ENCODE measurements around the gene DAZL. TPM values are rescaled to one million over a fixed set of nuclear protein-coding genes. Genes with fewer than 3 reads are reported as not detected.

Gene DAZL
- total RNA-seq, 4 donors from 2014 or later = not detected

DNA sequence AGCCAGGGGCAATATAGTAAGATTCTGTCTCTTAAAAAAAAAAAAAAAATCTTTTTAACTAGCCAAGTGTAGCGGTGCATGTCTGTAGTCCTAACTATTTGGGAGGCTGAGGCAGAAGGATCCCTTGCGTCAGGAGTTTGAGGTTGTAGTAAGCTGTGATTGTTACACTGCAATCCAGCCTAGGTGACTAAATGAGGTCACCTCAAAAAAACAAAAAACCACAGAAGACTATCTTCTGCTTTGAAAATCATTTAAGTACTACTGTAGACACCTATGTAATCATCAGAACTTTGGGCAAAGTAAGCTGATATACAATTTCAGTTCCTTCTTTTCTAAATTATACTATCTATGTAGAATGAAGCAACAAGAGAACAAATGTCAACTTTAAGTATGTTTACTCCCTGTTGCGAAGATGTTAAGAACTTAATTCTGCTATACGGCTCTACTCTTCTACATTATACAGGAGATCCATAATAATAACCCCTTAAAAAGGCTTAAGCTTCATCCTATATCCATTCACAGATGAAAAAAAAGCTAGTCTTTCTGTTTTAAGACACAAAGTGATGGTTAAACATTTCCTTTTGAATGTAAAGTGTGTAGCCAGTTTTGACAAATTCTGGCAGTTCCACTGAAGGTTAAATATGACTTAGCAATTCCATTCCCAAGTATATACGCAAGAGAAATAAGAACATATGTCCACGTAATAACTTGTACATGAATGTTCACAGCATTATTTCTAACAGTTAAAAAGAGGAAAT is 15.2 kb downstream of the DAZL start:
- Histone ChIP-seq H3K27ac (no peak overlapping the region), H3K36me3 (no peaks in the 10 kb centered on the region), H3K9me3 (no peaks in the 10 kb centered on the region), H3K4me1 (no peaks in the 10 kb centered on the region), H3K4me3 (no peak overlapping the region), H3K27me3 (no peaks in the 10 kb centered on the region)
- no peak for TF ChIP-seq POLR2A (IDR thresholded peaks at IDR 0.05)
- TF ChIP-seq, protein P1, sequence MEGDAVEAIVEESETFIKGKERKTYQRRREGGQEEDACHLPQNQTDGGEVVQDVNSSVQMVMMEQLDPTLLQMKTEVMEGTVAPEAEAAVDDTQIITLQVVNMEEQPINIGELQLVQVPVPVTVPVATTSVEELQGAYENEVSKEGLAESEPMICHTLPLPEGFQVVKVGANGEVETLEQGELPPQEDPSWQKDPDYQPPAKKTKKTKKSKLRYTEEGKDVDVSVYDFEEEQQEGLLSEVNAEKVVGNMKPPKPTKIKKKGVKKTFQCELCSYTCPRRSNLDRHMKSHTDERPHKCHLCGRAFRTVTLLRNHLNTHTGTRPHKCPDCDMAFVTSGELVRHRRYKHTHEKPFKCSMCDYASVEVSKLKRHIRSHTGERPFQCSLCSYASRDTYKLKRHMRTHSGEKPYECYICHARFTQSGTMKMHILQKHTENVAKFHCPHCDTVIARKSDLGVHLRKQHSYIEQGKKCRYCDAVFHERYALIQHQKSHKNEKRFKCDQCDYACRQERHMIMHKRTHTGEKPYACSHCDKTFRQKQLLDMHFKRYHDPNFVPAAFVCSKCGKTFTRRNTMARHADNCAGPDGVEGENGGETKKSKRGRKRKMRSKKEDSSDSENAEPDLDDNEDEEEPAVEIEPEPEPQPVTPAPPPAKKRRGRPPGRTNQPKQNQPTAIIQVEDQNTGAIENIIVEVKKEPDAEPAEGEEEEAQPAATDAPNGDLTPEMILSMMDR (IDR thresholded peaks at IDR 0.05) = no peak
- DNase-seq = no peak

DNA sequence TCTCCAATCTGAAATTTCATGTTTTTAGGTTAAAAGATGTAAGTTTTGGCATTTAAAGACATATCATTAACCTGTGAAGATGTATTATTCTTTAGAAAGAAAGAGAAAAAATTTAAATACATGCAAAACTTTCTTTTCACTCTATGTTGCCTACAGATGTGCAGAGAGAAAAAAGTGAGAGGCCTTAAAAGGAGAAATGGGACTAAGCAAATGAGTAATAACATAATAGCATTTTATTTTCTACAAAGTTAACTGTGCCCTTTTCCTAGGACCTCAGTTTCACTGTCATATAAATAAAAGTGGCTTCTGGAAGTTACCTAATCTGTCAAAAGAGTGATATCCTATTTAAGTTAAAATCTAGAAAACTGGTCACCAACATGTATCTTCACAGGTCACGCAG is 16.1 kb downstream of the DAZL start:
- Histone ChIP-seq H3K27ac (no peak overlapping the region), H3K36me3 (no peaks in the 10 kb centered on the region), H3K27me3 (no peaks in the 10 kb centered on the region), H3K4me1 (no peaks in the 10 kb centered on the region), H3K9me3 (no peaks in the 10 kb centered on the region), H3K4me3 (no peak overlapping the region)
- DNase-seq = no peak
- TF ChIP-seq POLR2A (IDR thresholded peaks at IDR 0.05) = no peak
- TF ChIP-seq, protein P1 (IDR thresholded peaks at IDR 0.05) = no peak

DNA sequence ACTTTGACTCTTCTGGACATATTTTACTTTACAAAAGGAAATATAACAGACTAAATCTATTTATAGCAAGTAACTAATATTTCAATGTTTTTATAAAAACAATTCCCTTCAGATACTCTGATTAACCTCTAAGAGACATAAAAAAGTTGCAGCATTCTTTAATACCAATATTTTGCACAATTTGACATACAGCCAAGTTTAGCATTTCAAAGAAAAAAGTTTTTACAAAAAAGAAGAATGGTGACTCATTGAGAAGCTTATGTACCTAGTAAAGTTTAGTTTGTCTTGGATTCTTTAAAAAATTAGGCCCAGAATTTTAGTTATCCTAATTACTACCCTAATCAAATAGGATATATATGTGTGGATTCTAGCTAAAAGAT is 17.6 kb downstream of the DAZL start:
- H3K27me3 ChIP-seq = no peaks in the 10 kb centered on the region
- no peak for DNase-seq
- no peak for TF ChIP-seq POLR2A (IDR thresholded peaks at IDR 0.05)
- TF ChIP-seq, protein P1 (IDR thresholded peaks at IDR 0.05) = no peak

GRCh38 chr3:16587047-16587680 is 18.1 kb downstream of the DAZL start:
- TF ChIP-seq POLR2A (IDR thresholded peaks at IDR 0.05) = no peak
- TF ChIP-seq, protein P1 (IDR thresholded peaks at IDR 0.05) = no peak
- H3K4me3 ChIP-seq = no peak overlapping the region
- no peaks in the 10 kb centered on the region for H3K9me3 ChIP-seq
- H3K27ac ChIP-seq = no peak overlapping the region
- no peaks in the 10 kb centered on the region for H3K36me3 ChIP-seq
- DNase-seq = no peak
- H3K27me3 ChIP-seq = no peaks in the 10 kb centered on the region
- no peaks in the 10 kb centered on the region for H3K4me1 ChIP-seq

More for the DNA sequence above, 17.6 kb downstream of the DAZL start:
- no peak overlapping the region for H3K27ac ChIP-seq
- H3K9me3 ChIP-seq = no peaks in the 10 kb centered on the region
- H3K4me1 ChIP-seq = no peaks in the 10 kb centered on the region
- H3K36me3 ChIP-seq = no peaks in the 10 kb centered on the region
- H3K4me3 ChIP-seq = no peak overlapping the region

- H3K27me3 ChIP-seq = no peaks in the 10 kb centered on the region
- no peaks in the 10 kb centered on the region for H3K4me1 ChIP-seq
- TF ChIP-seq, protein P1 (IDR thresholded peaks at IDR 0.05) = no peak
- no peak for TF ChIP-seq POLR2A (IDR thresholded peaks at IDR 0.05)
- DNase-seq = no peak
- no peaks in the 10 kb centered on the region for H3K36me3 ChIP-seq
- H3K27ac ChIP-seq = no peak overlapping the region
- no peak overlapping the region for H3K4me3 ChIP-seq
- no peaks in the 10 kb centered on the region for H3K9me3 ChIP-seq
Observed at GRCh38 chr3:16584880-16585279, 20.3 kb downstream of the DAZL start.

Data from Peyer's patch (tissue), 4 donors.